GM08714 (cell line): ENCODE data around the gene PCDHA10.
"Not testable (repeated sequence)": the region's sequence is repeated elsewhere in the genome, so short reads cannot be mapped to it uniquely, and the experiment has no call there.

Experiments
- H3K4me3 ChIP-seq: fragments of 200-500 bp; sonication (Bioruptor generic); 2 replicates; pipeline ENCODE4 v1.5.1; 2014; ENCODE audit warnings: mild to moderate bottlenecking, low read length, inconsistent platforms
- ZNF274 ChIP-seq: IDR thresholded peaks from 2 replicates; pipeline ENCODE4 v1.6.1; 2012; ENCODE audit warnings: mild to moderate bottlenecking, low read depth, low read length

Gene PCDHA10

GRCh38 chr5:140868721-140869554 lies 13.2 kb downstream of the PCDHA10 start, which contains the start of gene PCDHA11:
Gene PCDHA11 (plus strand): TSS chr5:140868957. CDS start chr5:140869104, 147 bp downstream.
- no peak within 1 kb of the TSS for H3K4me3 ChIP-seq
- TF ChIP-seq ZNF274, result no peak

- no peak overlapping the region for H3K4me3 ChIP-seq
- no peak for TF ChIP-seq ZNF274
Measured at GRCh38 chr5:140869555-140869886, 13.8 kb downstream of the PCDHA10 start.

- no peak overlapping the region for H3K4me3 ChIP-seq
- TF ChIP-seq ZNF274, result no peak
Measured at GRCh38 chr5:140870221-140871201, 14.8 kb downstream of the PCDHA10 start.

- H3K4me3 ChIP-seq, result no peak within 1 kb of the TSS
- no peak for TF ChIP-seq ZNF274
Measured at GRCh38 chr5:140875085-140876065, 19.7 kb downstream of the PCDHA10 start, which contains the start of gene PCDHA12. Gene PCDHA12 (plus strand): TSS chr5:140875308. CDS start chr5:140875473, 165 bp downstream.

GRCh38 chr5:140876541-140877261 lies 21.0 kb downstream of the PCDHA10 start:
- not testable (repeated sequence) for H3K4me3 ChIP-seq

- no peak overlapping the region for H3K4me3 ChIP-seq
- TF ChIP-seq ZNF274, result no peak
Measured at GRCh38 chr5:140877262-140877581, 21.5 kb downstream of the PCDHA10 start.

- H3K4me3 ChIP-seq, result no peak within 1 kb of the TSS
- TF ChIP-seq ZNF274, result no peak
Measured at GRCh38 chr5:140881889-140882590, 26.3 kb downstream of the PCDHA10 start, which contains the start of gene PCDHA13. Gene PCDHA13 (plus strand): TSS chr5:140882124. CDS start chr5:140882269, 145 bp downstream.

- H3K4me3 ChIP-seq, result no peak overlapping the region
- no peak for TF ChIP-seq ZNF274
Measured at GRCh38 chr5:140882591-140882899, 26.8 kb downstream of the PCDHA10 start.

GRCh38 chr5:140883373-140883772 lies 27.7 kb downstream of the PCDHA10 start:
- TF ChIP-seq ZNF274, result no peak
- H3K4me3 ChIP-seq, result no peak overlapping the region

GRCh38 chr5:140883927-140884697 lies 28.4 kb downstream of the PCDHA10 start:
- no peak overlapping the region for H3K4me3 ChIP-seq
- no peak for TF ChIP-seq ZNF274

GRCh38 chr5:140916325-140916724 lies 60.6 kb downstream of the PCDHA10 start:
- no peak for TF ChIP-seq ZNF274
- H3K4me3 ChIP-seq, result no peak overlapping the region
